Stimulated activated naive CD8-positive, alpha-beta T cell treated with anti-CD3 and anti-CD28 coated beads, Interleukin-15, amount 100 ng/mL, for 72 hours (primary cell): Measurements from ENCODE around the gene TNFRSF14.

Source experiments
- ATAC-seq: fragments of 150-1000 bp; cut with Tn5 transposase; 2 replicates; pipeline ENCODE4 v1.10.0; 2021; ENCODE audit warnings: mild to moderate bottlenecking, moderate library complexity
- DNase-seq, 2 donors: peaks; one replicate each; pipeline ENCODE4 v3.0.0; 2021 to 2022
- H3K27ac Mint-ChIP-seq, 2 donors: one replicate each; pipeline ENCODE4 v1.8.0; 2022; ENCODE audit warnings: mild to moderate bottlenecking in 2 of 2, mixed read lengths in 2 of 2, moderate library complexity in 2 of 2
- H3K27me3 Mint-ChIP-seq: one replicate; pipeline ENCODE4 v1.8.0; 2022; ENCODE audit warnings: mixed read lengths
- H3K4me1 Mint-ChIP-seq: one replicate; pipeline ENCODE4 v1.8.0; 2022; ENCODE audit warnings: mild to moderate bottlenecking, mixed read lengths
- H3K4me3 Mint-ChIP-seq, 2 donors: one replicate each; pipeline ENCODE4 v1.8.0; 2022; ENCODE audit warnings: mild to moderate bottlenecking in 2 of 2, mixed read lengths in 2 of 2, moderate library complexity in 1 of 2
- H3K9me3 Mint-ChIP-seq, 2 donors: one replicate each; pipeline ENCODE4 v1.8.0; 2022; ENCODE audit warnings: mixed read lengths in 2 of 2

TNFRSF14 gene

GRCh38 chr1:2556277-2556677 is at the start of gene TNFRSF14:
TSS of gene TNFRSF14 (plus strand) at chr1:2556371. CDS start at chr1:2556665, 294 bp downstream.
- DNase-seq = peak; percentile 76 to 85
- no peaks in the 10 kb centered on the region for H3K27me3 Mint-ChIP-seq
- no peaks in the 10 kb centered on the region for H3K9me3 Mint-ChIP-seq
- peak; percentile 73 for ATAC-seq
- H3K4me1 Mint-ChIP-seq = peaks cover 65% of the 10 kb centered on the region
- H3K4me3 Mint-ChIP-seq = peak within 1 kb of the TSS; percentile 86 to 93
- H3K27ac Mint-ChIP-seq = peak within 1 kb of the TSS; percentile 93 to 98

DNA sequence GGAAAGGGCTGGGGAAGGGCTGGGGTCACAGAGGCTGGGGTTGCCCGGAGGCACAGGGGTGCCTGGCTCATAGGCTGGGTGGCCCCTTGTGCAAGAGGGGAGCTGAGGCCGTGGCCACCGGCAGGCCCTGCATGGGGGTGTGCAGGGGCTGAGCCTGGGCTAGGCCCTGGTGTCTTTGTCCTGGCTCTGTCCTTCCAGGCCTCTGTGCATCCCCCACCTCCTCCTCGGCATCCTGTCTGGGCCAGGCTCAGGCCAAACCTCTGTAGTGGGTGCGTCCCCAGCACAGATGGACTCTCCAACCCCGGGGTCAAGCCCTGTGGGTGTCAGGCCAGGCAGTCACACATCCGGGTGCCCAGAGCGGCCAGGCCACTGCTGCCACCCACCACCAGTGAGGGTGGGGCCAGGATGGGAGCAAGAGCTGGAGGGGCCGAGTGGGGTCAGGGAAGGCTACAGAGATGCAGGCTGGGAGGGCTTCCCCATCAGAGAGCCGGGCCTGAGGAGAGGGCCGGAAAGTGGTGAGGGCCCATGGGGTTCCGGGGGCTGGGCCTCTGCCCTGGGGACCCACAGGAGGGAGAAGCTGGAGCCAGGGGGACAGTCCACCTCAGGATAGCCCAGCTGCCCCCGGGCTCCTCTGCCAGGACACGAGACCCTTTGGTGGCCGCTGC is 49.1 kb upstream of the TNFRSF14 start:
- H3K4me1 Mint-ChIP-seq = peaks cover 11% of the 10 kb centered on the region
- DNase-seq (no peak), ATAC-seq (no peak)
- no peaks in the 10 kb centered on the region for H3K9me3 Mint-ChIP-seq
- no peak overlapping the region for H3K4me3 Mint-ChIP-seq
- no peaks in the 10 kb centered on the region for H3K27me3 Mint-ChIP-seq
- peak overlapping the region in 1 of 2 donors; percentile 85 for H3K27ac Mint-ChIP-seq

DNA sequence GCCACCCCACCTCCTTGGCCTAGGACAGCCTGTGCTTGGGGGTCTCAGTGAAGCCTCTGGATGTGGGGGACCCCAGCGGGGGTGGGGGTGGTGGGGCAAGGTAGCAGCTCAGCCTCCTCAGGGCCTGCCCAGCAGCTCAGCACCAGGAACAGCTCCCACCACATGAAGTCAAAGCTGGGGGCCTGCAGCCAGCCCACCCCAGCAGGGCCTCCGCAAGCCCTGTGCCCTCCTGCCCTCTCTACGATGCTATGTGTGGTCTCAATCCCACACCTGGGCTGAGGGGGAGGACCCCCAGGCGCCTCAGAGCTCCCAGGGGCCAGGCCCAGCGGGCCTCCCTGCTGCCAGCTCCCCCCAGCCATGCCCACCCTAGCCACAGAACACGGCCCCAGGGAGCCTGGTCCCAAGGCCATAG is 48.4 kb upstream of the TNFRSF14 start:
- Mint-ChIP-seq H3K4me1 (peaks cover 11% of the 10 kb centered on the region), H3K27ac (no peak overlapping the region), H3K27me3 (no peaks in the 10 kb centered on the region), H3K4me3 (no peak overlapping the region), H3K9me3 (no peaks in the 10 kb centered on the region)
- DNase-seq (no peak), ATAC-seq (no peak)

GRCh38 chr1:2508180-2508579 is 48.0 kb upstream of the TNFRSF14 start:
- peaks cover 11% of the 10 kb centered on the region for H3K4me1 Mint-ChIP-seq
- no peak overlapping the region for H3K4me3 Mint-ChIP-seq
- no peaks in the 10 kb centered on the region for H3K27me3 Mint-ChIP-seq
- no peak for ATAC-seq
- peak overlapping the region in 1 of 2 donors; percentile 95 for H3K27ac Mint-ChIP-seq
- H3K9me3 Mint-ChIP-seq = no peaks in the 10 kb centered on the region
- no peak for DNase-seq

- Mint-ChIP-seq H3K4me3 (no peak overlapping the region), H3K27ac (no peak overlapping the region), H3K27me3 (no peaks in the 10 kb centered on the region), H3K4me1 (peaks cover 11% of the 10 kb centered on the region), H3K9me3 (no peaks in the 10 kb centered on the region)
- ATAC-seq (no peak), DNase-seq (no peak)
Measured at GRCh38 chr1:2508751-2509150, 47.4 kb upstream of the TNFRSF14 start.

DNA sequence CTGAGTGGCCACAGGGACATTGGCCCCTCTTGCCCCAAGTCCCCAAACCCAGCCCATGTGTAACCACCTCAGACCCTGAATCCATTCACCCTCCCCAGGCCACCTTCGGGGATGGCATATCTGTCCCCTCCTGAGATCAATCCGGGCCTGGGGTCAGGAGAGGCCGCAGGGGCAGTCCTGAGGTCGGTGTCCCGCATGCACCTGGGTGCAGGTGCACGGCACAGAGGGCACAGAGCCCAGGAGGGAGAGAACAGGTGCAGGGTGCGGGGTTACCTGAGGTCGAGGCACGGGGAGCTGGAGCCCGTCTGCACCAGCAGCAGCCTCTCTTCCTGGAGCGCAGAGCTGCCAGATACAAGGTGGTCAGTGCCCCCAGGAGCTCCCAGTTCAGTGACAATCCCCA is 46.6 kb upstream of the TNFRSF14 start:
- no peaks in the 10 kb centered on the region for H3K27me3 Mint-ChIP-seq
- no peak overlapping the region for H3K4me3 Mint-ChIP-seq
- H3K27ac Mint-ChIP-seq = peak overlapping the region in 1 of 2 donors; percentile 71
- H3K9me3 Mint-ChIP-seq = no peaks in the 10 kb centered on the region
- DNase-seq = no peak
- ATAC-seq = no peak
- H3K4me1 Mint-ChIP-seq = peaks cover 6% of the 10 kb centered on the region

- ATAC-seq = no peak
- Mint-ChIP-seq H3K27me3 (no peaks in the 10 kb centered on the region), H3K4me1 (peaks cover 3% of the 10 kb centered on the region), H3K9me3 (no peaks in the 10 kb centered on the region), H3K4me3 (no peak overlapping the region), H3K27ac (peak overlapping the region in 1 of 2 donors; percentile 25)
- no peak for DNase-seq
Measured at GRCh38 chr1:2510366-2511155, 45.6 kb upstream of the TNFRSF14 start.

DNA sequence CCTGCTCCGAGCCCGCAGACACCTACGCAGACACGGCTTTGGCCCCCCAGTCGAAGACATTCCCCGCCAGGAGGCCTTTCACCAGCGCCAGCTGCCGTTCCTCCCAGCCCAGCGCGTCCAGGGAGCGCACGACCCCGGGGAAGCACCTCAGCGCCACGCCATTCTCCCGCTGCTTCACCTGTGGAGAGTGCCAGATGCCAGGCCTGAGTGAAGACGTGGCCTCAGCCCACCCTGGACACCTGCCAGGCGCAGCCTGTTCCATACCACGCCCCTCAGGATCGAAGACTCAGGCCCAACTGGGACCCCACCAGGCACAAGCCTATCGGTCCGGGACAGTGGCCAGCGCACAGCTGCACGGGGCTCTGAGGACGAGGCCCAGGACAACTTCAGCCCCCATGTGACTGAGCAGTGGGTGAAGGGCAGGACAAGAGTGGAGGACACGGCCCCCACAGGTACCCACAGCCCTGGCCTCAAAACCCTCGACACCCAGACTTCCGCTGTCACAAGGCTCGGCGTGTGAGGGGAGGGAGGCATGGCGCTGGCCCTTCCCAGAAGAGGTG is 43.2 kb upstream of the TNFRSF14 start:
- DNase-seq = no peak
- Mint-ChIP-seq H3K4me3 (no peak overlapping the region), H3K9me3 (no peaks in the 10 kb centered on the region), H3K27ac (peak overlapping the region in 1 of 2 donors; percentile 75), H3K4me1 (no peaks in the 10 kb centered on the region), H3K27me3 (no peaks in the 10 kb centered on the region)
- ATAC-seq = no peak

DNA sequence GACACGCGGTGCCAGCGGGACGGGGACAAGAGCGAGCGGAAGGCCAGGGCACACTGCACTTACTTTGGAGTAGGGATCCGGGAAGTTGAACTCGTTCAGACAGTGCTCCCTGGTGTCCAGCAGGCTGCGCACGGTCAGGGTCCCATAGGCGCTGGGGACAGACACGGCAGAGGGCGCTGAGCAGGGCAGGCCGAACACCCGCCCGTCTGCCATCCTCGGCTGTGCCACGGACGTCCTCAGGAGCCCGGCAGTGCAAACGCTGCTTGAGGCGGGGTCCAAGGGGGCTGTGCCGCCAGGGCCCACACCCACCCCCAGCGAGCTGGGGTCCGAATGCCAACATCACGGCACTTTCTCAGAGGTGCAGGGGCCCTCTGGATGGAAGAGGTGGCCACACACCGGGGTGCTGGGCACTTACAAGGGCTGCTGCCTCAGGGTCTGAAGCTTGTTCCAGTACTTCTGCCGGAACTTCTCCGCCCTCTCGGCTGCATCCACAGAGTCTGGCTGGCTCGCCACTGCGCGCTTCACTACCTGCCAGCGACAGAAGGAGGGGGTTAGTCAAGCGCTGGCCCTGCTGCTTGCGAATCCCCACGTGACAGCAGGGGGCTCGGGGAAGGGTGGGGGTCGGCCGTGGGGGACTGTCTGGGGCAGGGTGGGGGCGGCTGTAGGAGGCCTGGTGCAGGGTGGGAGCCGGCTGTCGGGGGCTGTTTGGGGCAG is 42.1 kb upstream of the TNFRSF14 start:
- Mint-ChIP-seq H3K4me1 (peaks cover 3% of the 10 kb centered on the region), H3K27ac (peak overlapping the region in 1 of 2 donors; percentile 54), H3K4me3 (no peak overlapping the region), H3K27me3 (no peaks in the 10 kb centered on the region), H3K9me3 (no peaks in the 10 kb centered on the region)
- DNase-seq (no peak), ATAC-seq (no peak)

GRCh38 chr1:2514863-2515762 is 41.1 kb upstream of the TNFRSF14 start:
- DNase-seq = no peak
- Mint-ChIP-seq H3K27me3 (no peaks in the 10 kb centered on the region), H3K27ac (no peak overlapping the region), H3K4me3 (no peak overlapping the region), H3K4me1 (peaks cover 4% of the 10 kb centered on the region), H3K9me3 (no peaks in the 10 kb centered on the region)
- ATAC-seq = no peak

GRCh38 chr1:2515763-2516080 is 40.4 kb upstream of the TNFRSF14 start:
- Mint-ChIP-seq H3K27me3 (no peaks in the 10 kb centered on the region), H3K4me1 (peaks cover 4% of the 10 kb centered on the region), H3K4me3 (no peak overlapping the region), H3K27ac (peak overlapping the region; percentile 74 to 83), H3K9me3 (no peaks in the 10 kb centered on the region)
- ATAC-seq (no peak), DNase-seq (no peak)

GRCh38 chr1:2516124-2516523 is 40.0 kb upstream of the TNFRSF14 start:
- no peak for ATAC-seq
- H3K4me3 Mint-ChIP-seq = no peak overlapping the region
- no peaks in the 10 kb centered on the region for H3K9me3 Mint-ChIP-seq
- DNase-seq = no peak
- H3K27me3 Mint-ChIP-seq = no peaks in the 10 kb centered on the region
- H3K27ac Mint-ChIP-seq = peak overlapping the region in 1 of 2 donors; percentile 83
- peaks cover 8% of the 10 kb centered on the region for H3K4me1 Mint-ChIP-seq

DNA sequence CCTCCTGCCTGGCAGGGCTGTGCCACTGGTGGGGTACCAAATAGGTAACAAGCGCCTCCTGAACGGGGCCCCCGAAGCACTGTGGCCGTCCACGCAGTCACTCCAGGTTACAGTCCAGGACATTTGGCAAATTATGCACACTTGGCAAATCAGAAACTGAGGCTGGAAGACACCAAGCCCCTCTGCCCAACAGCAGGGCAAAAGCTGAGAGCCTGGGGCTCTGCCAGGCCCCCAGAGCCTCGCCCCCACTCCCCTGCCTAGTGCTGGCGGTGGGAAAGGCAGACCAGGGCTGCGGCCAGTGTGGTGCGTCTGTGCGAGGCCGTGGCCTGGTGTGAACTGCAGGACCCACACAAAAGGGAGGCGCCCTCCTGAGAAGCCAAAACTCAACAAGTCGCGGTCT is 39.2 kb upstream of the TNFRSF14 start:
- no peak overlapping the region for H3K4me3 Mint-ChIP-seq
- DNase-seq = no peak

GRCh38 chr1:2517966-2518365 is 38.2 kb upstream of the TNFRSF14 start:
- H3K27ac Mint-ChIP-seq = no peak overlapping the region
- no peaks in the 10 kb centered on the region for H3K9me3 Mint-ChIP-seq

More for the DNA sequence above, 39.2 kb upstream of the TNFRSF14 start:
- Mint-ChIP-seq H3K9me3 (no peaks in the 10 kb centered on the region), H3K27me3 (no peaks in the 10 kb centered on the region), H3K27ac (peak overlapping the region in 1 of 2 donors; percentile 12), H3K4me1 (peaks cover 13% of the 10 kb centered on the region)
- ATAC-seq = no peak

GRCh38 chr1:2518528-2518927 is 37.6 kb upstream of the TNFRSF14 start:
- Mint-ChIP-seq H3K27me3 (no peaks in the 10 kb centered on the region), H3K4me1 (peaks cover 29% of the 10 kb centered on the region), H3K27ac (no peak overlapping the region), H3K9me3 (no peaks in the 10 kb centered on the region), H3K4me3 (no peak overlapping the region)
- ATAC-seq (no peak), DNase-seq (no peak)

More at GRCh38 chr1:2517966-2518365, 38.2 kb upstream of the TNFRSF14 start:
- Mint-ChIP-seq H3K4me1 (peaks cover 23% of the 10 kb centered on the region), H3K27me3 (no peaks in the 10 kb centered on the region), H3K4me3 (no peak overlapping the region)
- ATAC-seq (no peak), DNase-seq (no peak)
